HG03064 (cell line): ENCODE results near the gene MYH9.
"Not testable (repeated sequence)": the region's sequence is repeated elsewhere in the genome, so short reads cannot be mapped to it uniquely, and the experiment has no call there.

Source experiments
- ATAC-seq: cut with Tn5 transposase; IDR thresholded peaks from one replicate; pipeline ENCODE4 v1.9.1; 2021; ENCODE audit warnings: low read depth; ENCODE audit not compliant: unreplicated experiment

MYH9 gene

GRCh38 chr22:36298118-36298517 is 89.6 kb downstream of the MYH9 start:
- ATAC-seq: no peak

- no peak for ATAC-seq
These were observed 90.2 kb downstream of the MYH9 start for GRCh38 chr22:36297568-36297967.

GRCh38 chr22:36296690-36297089 is 91.1 kb downstream of the MYH9 start:
- ATAC-seq: no peak

GRCh38 chr22:36295247-36295646 is 92.5 kb downstream of the MYH9 start:
- no peak for ATAC-seq

- no peak for ATAC-seq
These were observed 93.0 kb downstream of the MYH9 start for GRCh38 chr22:36294801-36295200.

- ATAC-seq: no peak
These were observed 93.5 kb downstream of the MYH9 start for GRCh38 chr22:36294293-36294620.

GRCh38 chr22:36293606-36294292 is 94.0 kb downstream of the MYH9 start:
- ATAC-seq: no peak

GRCh38 chr22:36292823-36293530 is 94.8 kb downstream of the MYH9 start:
- no peak for ATAC-seq

- ATAC-seq: no peak
These were observed 95.7 kb downstream of the MYH9 start for GRCh38 chr22:36291831-36292740.

- not testable (repeated sequence) for ATAC-seq
These were observed 97.2 kb downstream of the MYH9 start for GRCh38 chr22:36290391-36291075.

GRCh38 chr22:36289948-36290371 is 97.8 kb downstream of the MYH9 start:
- not testable (repeated sequence) for ATAC-seq

GRCh38 chr22:36289406-36289870 is 98.3 kb downstream of the MYH9 start:
- no peak for ATAC-seq

- no peak for ATAC-seq
These were observed 99.0 kb downstream of the MYH9 start for GRCh38 chr22:36288571-36289405.

- ATAC-seq: no peak
These were observed 99.8 kb downstream of the MYH9 start for GRCh38 chr22:36287881-36288515.

GRCh38 chr22:36286096-36286957 is 101.4 kb downstream of the MYH9 start:
- ATAC-seq: no peak

- ATAC-seq: no peak
These were observed 102.2 kb downstream of the MYH9 start for GRCh38 chr22:36285545-36285944.

GRCh38 chr22:36285017-36285416 is 102.8 kb downstream of the MYH9 start:
- no peak for ATAC-seq

- ATAC-seq: no peak
These were observed 103.6 kb downstream of the MYH9 start for GRCh38 chr22:36284171-36284571.
